SK-N-SH (cell line): ENCODE measurements around the gene GOLGB1.

Experiments used
- CHD2 ChIP-seq: fragments of 150-350 bp; IDR thresholded peaks from 2 replicates; pipeline ENCODE4 v1.6.1; 2018; ENCODE audit warnings: low read length; ENCODE audit not compliant: partially characterized antibody
- ELF1 ChIP-seq: IDR thresholded peaks from 2 replicates; pipeline ENCODE4 v1.4.0; 2012
- GABPA ChIP-seq: IDR thresholded peaks from 2 replicates; pipeline ENCODE4 v1.4.0; 2012; ENCODE audit warnings: low read depth, mild to moderate bottlenecking
- MXI1 ChIP-seq: IDR thresholded peaks from 2 replicates; pipeline ENCODE4 v1.6.1; 2012; ENCODE audit warnings: mild to moderate bottlenecking, low read depth, low read length, improper control_type of control experiment
- SMC3 ChIP-seq: IDR thresholded peaks from 2 replicates; pipeline ENCODE4 v1.6.1; 2012; ENCODE audit warnings: low read depth, low read length, improper control_type of control experiment
- TAF1 ChIP-seq: IDR thresholded peaks from 2 replicates; pipeline ENCODE4 v1.6.1; 2012; ENCODE audit warnings: low read depth, mild to moderate bottlenecking, low read length, moderate library complexity, borderline replicate concordance
- TF ChIP-seq, protein P1 (sequence below): fragments of 200-600 bp; sonication (generic); IDR thresholded peaks from 2 replicates; pipeline ENCODE4 v1.6.1; 2017; ENCODE audit warnings: antibody characterized with exemption, mild to moderate bottlenecking, moderate library complexity
- TF ChIP-seq, protein P2 (sequence below): IDR thresholded peaks from 2 replicates; pipeline ENCODE4 v1.6.1; 2012; ENCODE audit warnings: mild to moderate bottlenecking, low read depth, low read length, moderate library complexity
- TF ChIP-seq, protein P3 (sequence below): IDR thresholded peaks from 2 replicates; pipeline ENCODE4; 2012
- TF ChIP-seq, protein P4 (sequence below): fragments of 150-350 bp; IDR thresholded peaks from 2 replicates; pipeline ENCODE4 v1.6.1; 2016; ENCODE audit warnings: mild to moderate bottlenecking, low read depth, low read length

DNA sequence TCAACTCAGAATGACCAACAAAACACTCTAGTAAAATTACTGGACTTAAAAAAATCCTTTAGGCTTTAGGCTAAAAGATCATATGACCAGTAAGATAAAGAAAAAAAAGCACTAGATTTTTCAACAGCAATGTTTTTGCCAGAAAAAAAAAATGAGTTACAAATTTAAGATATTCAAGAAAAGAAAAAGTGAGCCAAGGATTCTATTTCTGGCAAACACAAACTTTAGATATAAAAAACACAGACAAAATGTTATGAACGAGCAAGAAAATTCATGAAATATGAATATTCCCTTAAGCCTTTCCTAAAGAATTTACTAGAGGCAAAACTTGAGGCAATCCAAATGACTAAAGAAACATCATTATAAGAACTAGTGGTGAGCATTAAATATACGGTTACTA lies 8.6 kb downstream of the GOLGB1 start:
- TF ChIP-seq, protein P1, sequence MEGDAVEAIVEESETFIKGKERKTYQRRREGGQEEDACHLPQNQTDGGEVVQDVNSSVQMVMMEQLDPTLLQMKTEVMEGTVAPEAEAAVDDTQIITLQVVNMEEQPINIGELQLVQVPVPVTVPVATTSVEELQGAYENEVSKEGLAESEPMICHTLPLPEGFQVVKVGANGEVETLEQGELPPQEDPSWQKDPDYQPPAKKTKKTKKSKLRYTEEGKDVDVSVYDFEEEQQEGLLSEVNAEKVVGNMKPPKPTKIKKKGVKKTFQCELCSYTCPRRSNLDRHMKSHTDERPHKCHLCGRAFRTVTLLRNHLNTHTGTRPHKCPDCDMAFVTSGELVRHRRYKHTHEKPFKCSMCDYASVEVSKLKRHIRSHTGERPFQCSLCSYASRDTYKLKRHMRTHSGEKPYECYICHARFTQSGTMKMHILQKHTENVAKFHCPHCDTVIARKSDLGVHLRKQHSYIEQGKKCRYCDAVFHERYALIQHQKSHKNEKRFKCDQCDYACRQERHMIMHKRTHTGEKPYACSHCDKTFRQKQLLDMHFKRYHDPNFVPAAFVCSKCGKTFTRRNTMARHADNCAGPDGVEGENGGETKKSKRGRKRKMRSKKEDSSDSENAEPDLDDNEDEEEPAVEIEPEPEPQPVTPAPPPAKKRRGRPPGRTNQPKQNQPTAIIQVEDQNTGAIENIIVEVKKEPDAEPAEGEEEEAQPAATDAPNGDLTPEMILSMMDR: no peak
- TF ChIP-seq TAF1: no peak
- TF ChIP-seq, protein P2, sequence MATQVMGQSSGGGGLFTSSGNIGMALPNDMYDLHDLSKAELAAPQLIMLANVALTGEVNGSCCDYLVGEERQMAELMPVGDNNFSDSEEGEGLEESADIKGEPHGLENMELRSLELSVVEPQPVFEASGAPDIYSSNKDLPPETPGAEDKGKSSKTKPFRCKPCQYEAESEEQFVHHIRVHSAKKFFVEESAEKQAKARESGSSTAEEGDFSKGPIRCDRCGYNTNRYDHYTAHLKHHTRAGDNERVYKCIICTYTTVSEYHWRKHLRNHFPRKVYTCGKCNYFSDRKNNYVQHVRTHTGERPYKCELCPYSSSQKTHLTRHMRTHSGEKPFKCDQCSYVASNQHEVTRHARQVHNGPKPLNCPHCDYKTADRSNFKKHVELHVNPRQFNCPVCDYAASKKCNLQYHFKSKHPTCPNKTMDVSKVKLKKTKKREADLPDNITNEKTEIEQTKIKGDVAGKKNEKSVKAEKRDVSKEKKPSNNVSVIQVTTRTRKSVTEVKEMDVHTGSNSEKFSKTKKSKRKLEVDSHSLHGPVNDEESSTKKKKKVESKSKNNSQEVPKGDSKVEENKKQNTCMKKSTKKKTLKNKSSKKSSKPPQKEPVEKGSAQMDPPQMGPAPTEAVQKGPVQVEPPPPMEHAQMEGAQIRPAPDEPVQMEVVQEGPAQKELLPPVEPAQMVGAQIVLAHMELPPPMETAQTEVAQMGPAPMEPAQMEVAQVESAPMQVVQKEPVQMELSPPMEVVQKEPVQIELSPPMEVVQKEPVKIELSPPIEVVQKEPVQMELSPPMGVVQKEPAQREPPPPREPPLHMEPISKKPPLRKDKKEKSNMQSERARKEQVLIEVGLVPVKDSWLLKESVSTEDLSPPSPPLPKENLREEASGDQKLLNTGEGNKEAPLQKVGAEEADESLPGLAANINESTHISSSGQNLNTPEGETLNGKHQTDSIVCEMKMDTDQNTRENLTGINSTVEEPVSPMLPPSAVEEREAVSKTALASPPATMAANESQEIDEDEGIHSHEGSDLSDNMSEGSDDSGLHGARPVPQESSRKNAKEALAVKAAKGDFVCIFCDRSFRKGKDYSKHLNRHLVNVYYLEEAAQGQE: no peak
- TF ChIP-seq, protein P3, sequence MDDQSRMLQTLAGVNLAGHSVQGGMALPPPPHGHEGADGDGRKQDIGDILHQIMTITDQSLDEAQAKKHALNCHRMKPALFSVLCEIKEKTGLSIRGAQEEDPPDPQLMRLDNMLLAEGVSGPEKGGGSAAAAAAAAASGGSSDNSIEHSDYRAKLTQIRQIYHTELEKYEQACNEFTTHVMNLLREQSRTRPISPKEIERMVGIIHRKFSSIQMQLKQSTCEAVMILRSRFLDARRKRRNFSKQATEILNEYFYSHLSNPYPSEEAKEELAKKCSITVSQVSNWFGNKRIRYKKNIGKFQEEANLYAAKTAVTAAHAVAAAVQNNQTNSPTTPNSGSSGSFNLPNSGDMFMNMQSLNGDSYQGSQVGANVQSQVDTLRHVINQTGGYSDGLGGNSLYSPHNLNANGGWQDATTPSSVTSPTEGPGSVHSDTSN: no peak
- TF ChIP-seq CHD2: no peak
- no peak for TF ChIP-seq MXI1
- TF ChIP-seq, protein P4, sequence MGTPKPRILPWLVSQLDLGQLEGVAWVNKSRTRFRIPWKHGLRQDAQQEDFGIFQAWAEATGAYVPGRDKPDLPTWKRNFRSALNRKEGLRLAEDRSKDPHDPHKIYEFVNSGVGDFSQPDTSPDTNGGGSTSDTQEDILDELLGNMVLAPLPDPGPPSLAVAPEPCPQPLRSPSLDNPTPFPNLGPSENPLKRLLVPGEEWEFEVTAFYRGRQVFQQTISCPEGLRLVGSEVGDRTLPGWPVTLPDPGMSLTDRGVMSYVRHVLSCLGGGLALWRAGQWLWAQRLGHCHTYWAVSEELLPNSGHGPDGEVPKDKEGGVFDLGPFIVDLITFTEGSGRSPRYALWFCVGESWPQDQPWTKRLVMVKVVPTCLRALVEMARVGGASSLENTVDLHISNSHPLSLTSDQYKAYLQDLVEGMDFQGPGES: no peak
- no peak for TF ChIP-seq SMC3
- TF ChIP-seq ELF1: no peak
- no peak for TF ChIP-seq GABPA
